ENCODE measurements around the gene ACOT7. TPM values are rescaled to one million over a fixed set of nuclear protein-coding genes. Genes with fewer than 3 reads are reported as not detected.

Gene ACOT7
- total and polyA plus RNA-seq, 7 donors = 2.3 to 12.4 (median 4.1) TPM

DNA sequence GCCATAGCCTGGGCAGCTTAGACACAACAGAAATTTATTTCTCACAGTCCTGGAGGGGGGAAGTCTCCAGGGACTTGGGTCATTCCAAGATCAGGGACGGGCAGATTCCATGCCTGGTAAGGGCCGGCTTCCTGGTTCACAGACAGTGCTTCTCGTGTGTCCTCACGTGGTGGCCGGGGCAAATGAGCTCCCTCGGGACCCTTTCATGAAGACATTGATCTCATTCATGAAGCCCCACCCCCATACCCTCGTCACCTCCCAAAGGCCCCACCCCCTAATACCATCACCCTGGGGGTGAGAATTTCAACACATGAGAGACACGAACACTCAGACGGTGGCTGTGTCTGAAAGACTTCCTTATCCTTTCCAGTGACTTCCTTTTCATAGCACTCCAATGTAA lies 51.5 kb downstream of the ACOT7 start:
- ATAC-seq (no peak), DNase-seq (no peak)
- 42 to 56% (median 43%) methylated on average over 9 of the region's 9 CpGs for WGBS, 3 donors
- Histone ChIP-seq H3K27ac (no peak overlapping the region), H3K4me3 (no peak overlapping the region), H3K36me3 (ENCODE audit: insufficient read depth in 1 of 2, low read depth in 1 of 2) (peaks cover 0 to 6% of the 10 kb centered on the region in 2 donors), H3K27me3 (ENCODE audit: insufficient read depth in 3 of 3, low read length in 2 of 3) (no peaks in the 10 kb centered on the region), H3K9me3 (no peaks in the 10 kb centered on the region), H3K4me1 (no peaks in the 10 kb centered on the region)
- TF ChIP-seq, protein P1, sequence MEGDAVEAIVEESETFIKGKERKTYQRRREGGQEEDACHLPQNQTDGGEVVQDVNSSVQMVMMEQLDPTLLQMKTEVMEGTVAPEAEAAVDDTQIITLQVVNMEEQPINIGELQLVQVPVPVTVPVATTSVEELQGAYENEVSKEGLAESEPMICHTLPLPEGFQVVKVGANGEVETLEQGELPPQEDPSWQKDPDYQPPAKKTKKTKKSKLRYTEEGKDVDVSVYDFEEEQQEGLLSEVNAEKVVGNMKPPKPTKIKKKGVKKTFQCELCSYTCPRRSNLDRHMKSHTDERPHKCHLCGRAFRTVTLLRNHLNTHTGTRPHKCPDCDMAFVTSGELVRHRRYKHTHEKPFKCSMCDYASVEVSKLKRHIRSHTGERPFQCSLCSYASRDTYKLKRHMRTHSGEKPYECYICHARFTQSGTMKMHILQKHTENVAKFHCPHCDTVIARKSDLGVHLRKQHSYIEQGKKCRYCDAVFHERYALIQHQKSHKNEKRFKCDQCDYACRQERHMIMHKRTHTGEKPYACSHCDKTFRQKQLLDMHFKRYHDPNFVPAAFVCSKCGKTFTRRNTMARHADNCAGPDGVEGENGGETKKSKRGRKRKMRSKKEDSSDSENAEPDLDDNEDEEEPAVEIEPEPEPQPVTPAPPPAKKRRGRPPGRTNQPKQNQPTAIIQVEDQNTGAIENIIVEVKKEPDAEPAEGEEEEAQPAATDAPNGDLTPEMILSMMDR (IDR thresholded peaks at IDR 0.05) = no peak
- intact Hi-C loops (cut with DNase I) = loop anchor here (2.0 to 5.0 kb wide), 3 partner anchors 93 to 290 kb away; no protein-coding TSS in a partner anchor

DNA sequence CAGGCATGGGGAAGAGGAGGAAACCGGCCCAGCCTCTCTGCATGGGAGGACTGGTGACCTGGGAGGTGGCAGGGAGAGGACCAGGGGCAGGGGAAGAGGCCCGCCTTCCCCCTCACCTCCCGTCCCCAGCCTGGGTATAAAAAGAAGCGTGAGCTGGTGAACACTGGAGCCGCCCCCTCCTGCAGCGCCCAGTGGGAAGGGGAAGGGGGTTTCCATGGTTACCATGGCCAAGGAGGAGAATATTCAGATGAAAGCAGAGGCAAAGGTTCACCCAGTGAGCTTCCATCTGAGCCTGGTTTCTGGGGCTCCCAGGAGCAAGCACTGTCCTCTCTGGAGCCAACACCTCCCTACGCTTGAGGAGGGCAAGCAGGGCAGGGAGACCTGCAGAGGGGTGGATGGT lies 54.9 kb downstream of the ACOT7 start:
- peaks cover 0 to 6% of the 10 kb centered on the region in 2 donors for H3K36me3 ChIP-seq (ENCODE audit: insufficient read depth in 1 of 2, low read depth in 1 of 2)
- no peaks in the 10 kb centered on the region for H3K4me1 ChIP-seq
- no peak overlapping the region for H3K27ac ChIP-seq
- DNase-seq (no peak), ATAC-seq (no peak)
- H3K9me3 ChIP-seq = no peaks in the 10 kb centered on the region
- 77 to 87% (median 85%) methylated on average over 6 to 7 of the region's 7 CpGs for WGBS, 3 donors
- TF ChIP-seq, protein P1 (IDR thresholded peaks at IDR 0.05) = no peak
- H3K27me3 ChIP-seq (ENCODE audit: insufficient read depth in 3 of 3, low read length in 2 of 3) = no peaks in the 10 kb centered on the region
- H3K4me3 ChIP-seq = no peak overlapping the region
- intact Hi-C loops (cut with DNase I) = no loop called here

DNA sequence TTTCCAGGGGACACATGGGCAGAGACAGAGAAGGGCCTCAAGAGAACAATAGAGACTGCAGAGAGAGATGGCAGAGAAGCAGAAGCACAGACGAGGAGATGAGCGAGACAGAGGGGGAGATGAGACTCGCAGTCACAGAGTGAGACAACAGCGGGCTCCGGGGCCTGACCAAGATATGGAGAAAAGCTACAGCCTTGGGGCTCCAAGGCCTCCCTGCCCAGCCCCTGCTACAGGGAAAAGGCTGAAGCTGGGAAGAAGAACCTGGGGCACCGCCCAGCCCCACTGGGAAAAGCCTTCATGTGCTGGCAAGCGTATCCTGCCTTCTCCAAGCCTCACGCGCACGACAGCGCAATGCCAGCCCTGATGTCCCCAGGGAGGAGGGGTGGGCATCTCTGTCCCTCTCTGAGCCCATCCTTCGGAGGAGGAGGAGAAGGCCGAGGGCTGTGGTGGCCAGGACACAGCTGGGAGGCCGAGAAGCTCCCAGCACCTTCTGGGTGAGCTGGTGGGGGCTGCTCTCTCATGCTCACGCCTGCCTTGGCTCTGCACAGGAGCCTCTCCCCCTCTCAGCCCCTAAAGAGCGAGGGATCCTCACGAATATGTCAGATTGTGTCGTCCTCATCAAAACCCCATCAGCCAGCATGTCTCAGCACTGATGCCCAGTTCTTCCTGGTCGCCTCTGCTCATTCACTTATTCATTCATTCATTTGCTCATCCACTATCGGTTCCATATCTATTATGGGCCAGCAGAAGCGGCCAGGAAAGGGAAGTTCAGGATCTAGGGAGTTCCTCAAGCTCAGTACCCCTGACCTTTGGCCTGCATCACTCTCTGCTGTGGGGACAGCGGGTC lies 56.6 kb downstream of the ACOT7 start:
- Histone ChIP-seq H3K9me3 (no peaks in the 10 kb centered on the region), H3K27me3 (ENCODE audit: insufficient read depth in 3 of 3, low read length in 2 of 3) (no peaks in the 10 kb centered on the region), H3K27ac (no peak overlapping the region), H3K4me3 (no peak overlapping the region), H3K4me1 (no peaks in the 10 kb centered on the region), H3K36me3 (ENCODE audit: insufficient read depth in 1 of 2, low read depth in 1 of 2) (peaks cover 0 to 6% of the 10 kb centered on the region in 2 donors)
- TF ChIP-seq, protein P1 (IDR thresholded peaks at IDR 0.05) = no peak
- intact Hi-C loops (cut with DNase I) = no loop called here
- WGBS, 3 donors = 91 to 93% (median 92%) methylated on average over 21 to 22 of the region's 22 CpGs
- DNase-seq (no peak), ATAC-seq (no peak)

DNA sequence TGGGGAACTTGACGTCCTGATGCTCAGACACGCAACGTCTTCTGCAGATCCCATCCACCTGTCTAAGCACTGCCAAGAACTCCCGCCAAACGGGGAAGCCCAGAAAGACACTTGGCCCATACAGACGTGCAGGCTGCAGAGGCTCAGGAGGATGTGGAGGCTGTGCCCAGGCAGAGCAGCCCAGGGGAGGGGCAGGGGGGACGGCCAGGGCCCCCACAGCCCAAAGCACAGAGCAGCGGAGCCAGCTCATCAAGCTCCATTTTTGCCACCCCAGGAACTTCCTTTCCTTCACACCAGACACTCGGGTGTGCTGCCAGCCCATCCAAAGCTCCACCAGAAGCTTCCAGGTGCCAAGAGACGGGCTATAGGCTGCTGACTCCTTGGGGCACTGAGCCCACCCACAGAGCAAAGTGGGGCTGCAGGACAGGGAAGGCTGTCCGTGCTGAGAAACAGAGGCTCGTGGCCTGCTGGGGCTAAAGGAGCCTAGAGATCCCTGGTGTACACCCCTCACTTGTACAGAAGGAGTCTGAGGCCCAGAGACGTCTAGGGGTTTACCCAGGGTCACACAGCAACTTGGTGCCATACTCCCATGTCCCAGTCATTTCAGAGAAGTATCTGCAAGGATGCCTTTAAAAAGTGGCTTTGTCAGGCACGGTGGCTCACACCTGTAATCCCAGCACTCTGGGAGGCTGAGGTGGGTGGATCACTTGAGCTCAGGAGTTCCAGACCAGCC lies 59.1 kb downstream of the ACOT7 start:
- no peak overlapping the region for H3K4me3 ChIP-seq
- ATAC-seq (no peak), DNase-seq (no peak)
- WGBS, 3 donors = 86 to 89% (median 86%) methylated on average over 14 of the region's 14 CpGs
- TF ChIP-seq, protein P1 (IDR thresholded peaks at IDR 0.05) = no peak
- no peaks in the 10 kb centered on the region for H3K9me3 ChIP-seq
- H3K4me1 ChIP-seq = no peaks in the 10 kb centered on the region
- H3K36me3 ChIP-seq (ENCODE audit: insufficient read depth in 1 of 2, low read depth in 1 of 2) = peaks cover 0 to 6% of the 10 kb centered on the region in 2 donors
- H3K27ac ChIP-seq = no peak overlapping the region
- no peaks in the 10 kb centered on the region for H3K27me3 ChIP-seq (ENCODE audit: insufficient read depth in 3 of 3, low read length in 2 of 3)
- intact Hi-C loops (cut with DNase I) = no loop called here

Data from psoas muscle (tissue), 8 donors.